ENCODE measurements around the gene DYDC1.

The DYDC1 gene

GRCh38 chr10:80350251-80350650, 6.3 kb downstream of the DYDC1 start:
- no peak for ATAC-seq
- no peak for TF ChIP-seq PATZ1 (CRISPR knock-in tag; IDR thresholded peaks at IDR 0.05; ENCODE audit: borderline replicate concordance)
- TF ChIP-seq ZNF70 (CRISPR knock-in tag; IDR thresholded peaks at IDR 0.05), result no peak
- TF ChIP-seq ARNTL (CRISPR knock-in tag; IDR thresholded peaks at IDR 0.05; ENCODE audit: borderline replicate concordance, low read depth), result no peak
- no peak for TF ChIP-seq CSDC2 (CRISPR knock-in tag; IDR thresholded peaks at IDR 0.05)

GRCh38 chr10:80344912-80345311, 11.6 kb downstream of the DYDC1 start:
- ATAC-seq, result no peak
- TF ChIP-seq TCF4 (CRISPR knock-in tag; IDR thresholded peaks at IDR 0.05; ENCODE audit: borderline replicate concordance), result no peak
- TF ChIP-seq ARNTL (CRISPR knock-in tag; IDR thresholded peaks at IDR 0.05; ENCODE audit: borderline replicate concordance, low read depth), result no peak
- TF ChIP-seq ESRRG (CRISPR knock-in tag; IDR thresholded peaks at IDR 0.05), result no peak
- no peak for TF ChIP-seq CREB5 (CRISPR knock-in tag; IDR thresholded peaks at IDR 0.05; ENCODE audit: low read depth)
- TF ChIP-seq ZC3H10 (CRISPR knock-in tag; IDR thresholded peaks at IDR 0.05), result no peak

- TF ChIP-seq CREB5 (CRISPR knock-in tag; IDR thresholded peaks at IDR 0.05; ENCODE audit: low read depth), result no peak
- no peak for TF ChIP-seq ZFP3 (CRISPR knock-in tag; IDR thresholded peaks at IDR 0.05)
- no peak for TF ChIP-seq ESRRG (CRISPR knock-in tag; IDR thresholded peaks at IDR 0.05)
- TF ChIP-seq SNAI2 (CRISPR knock-in tag; IDR thresholded peaks at IDR 0.05), result no peak
- no peak for TF ChIP-seq GLIS3 (CRISPR knock-in tag; IDR thresholded peaks at IDR 0.05)
- no peak for TF ChIP-seq ZC3H10 (CRISPR knock-in tag; IDR thresholded peaks at IDR 0.05)
- no peak for TF ChIP-seq BACH2 (CRISPR knock-in tag; IDR thresholded peaks at IDR 0.05; ENCODE audit: borderline replicate concordance)
- TF ChIP-seq PPARA (CRISPR knock-in tag; IDR thresholded peaks at IDR 0.05; ENCODE audit: borderline replicate concordance), result no peak
- no peak for TF ChIP-seq ZNF565 (CRISPR knock-in tag; conservative IDR thresholded peaks at IDR 0.05; ENCODE audit: low read depth)
- no peak for TF ChIP-seq ZFP30 (CRISPR knock-in tag; IDR thresholded peaks at IDR 0.05)
- TF ChIP-seq TSHZ2 (CRISPR knock-in tag; IDR thresholded peaks at IDR 0.05), result no peak
- no peak for TF ChIP-seq OSR1 (CRISPR knock-in tag; IDR thresholded peaks at IDR 0.05)
- ATAC-seq, result no peak
Measured at GRCh38 chr10:80344276-80344675, 12.3 kb downstream of the DYDC1 start.

GRCh38 chr10:80333983-80334382, 22.6 kb downstream of the DYDC1 start:
- ATAC-seq, result no peak
- TF ChIP-seq TOX (CRISPR knock-in tag; IDR thresholded peaks at IDR 0.05; ENCODE audit: borderline replicate concordance), result no peak
- TF ChIP-seq SNAI2 (CRISPR knock-in tag; IDR thresholded peaks at IDR 0.05), result no peak
- no peak for TF ChIP-seq ISL1 (CRISPR knock-in tag; IDR thresholded peaks at IDR 0.05)
- no peak for TF ChIP-seq ZC3H10 (CRISPR knock-in tag; IDR thresholded peaks at IDR 0.05)
- TF ChIP-seq CREB5 (CRISPR knock-in tag; IDR thresholded peaks at IDR 0.05; ENCODE audit: low read depth), result no peak
- TF ChIP-seq TSHZ2 (CRISPR knock-in tag; IDR thresholded peaks at IDR 0.05), result no peak
- TF ChIP-seq CSDC2 (CRISPR knock-in tag; IDR thresholded peaks at IDR 0.05), result no peak
- no peak for TF ChIP-seq RARB (CRISPR knock-in tag; IDR thresholded peaks at IDR 0.05)
- no peak for TF ChIP-seq ZNF8 (CRISPR knock-in tag; IDR thresholded peaks at IDR 0.05)
- no peak for TF ChIP-seq ZFP3 (CRISPR knock-in tag; IDR thresholded peaks at IDR 0.05)
